SU-DHL-6 (cell line): ENCODE results near the gene CNTN5.

ENCODE experiments used
- H2AFZ ChIP-seq: fragments of 200-600 bp; sonication (generic); 2 replicates; pipeline ENCODE4 v1.6.1; 2014; ENCODE audit warnings: low read depth, mild to moderate bottlenecking, moderate library complexity, mixed read lengths, antibody characterized with exemption, low read length; ENCODE audit not compliant: severe bottlenecking
- H3F3A ChIP-seq: fragments of 200-600 bp; shearing (Covaris generic); 2 replicates; pipeline ENCODE4 v1.6.0; 2016; ENCODE audit warnings: antibody characterized with exemption, mild to moderate bottlenecking; ENCODE audit not compliant: insufficient read depth
- H3K27ac ChIP-seq: fragments of 200-600 bp; sonication (generic); 2 replicates; pipeline ENCODE4 v1.5.1; 2016; ENCODE audit warnings: low read depth, mild to moderate bottlenecking, low read length, moderate library complexity, mixed read lengths
- H3K27me3 ChIP-seq: fragments of 200-600 bp; sonication (generic), shearing (Covaris generic); 2 replicates; pipeline ENCODE4 v1.6.0; 2014; ENCODE audit warnings: mild to moderate bottlenecking, low read length
- H3K36me3 ChIP-seq: fragments of 200-600 bp; sonication (generic); 2 replicates; pipeline ENCODE4 v1.6.1; 2014; ENCODE audit warnings: mild to moderate bottlenecking, low read length, mixed read lengths
- H3K4me2 ChIP-seq: fragments of 300-600, 200-600 bp; shearing (Covaris generic), sonication (generic); 2 replicates; pipeline ENCODE4 v1.6.0; 2014; ENCODE audit warnings: low read length, low read depth, mild to moderate bottlenecking; ENCODE audit not compliant: poor library complexity, severe bottlenecking
- H3K4me3 ChIP-seq: fragments of 200-600 bp; sonication (generic); 2 replicates; pipeline ENCODE4 v1.5.1; 2014; ENCODE audit warnings: antibody characterized with exemption, low read length, mild to moderate bottlenecking, mixed read lengths; ENCODE audit not compliant: insufficient read depth, poor library complexity, severe bottlenecking
- H3K79me2 ChIP-seq: fragments of 200-600 bp; sonication (generic); 2 replicates; pipeline ENCODE4 v1.6.1; 2014; ENCODE audit warnings: mild to moderate bottlenecking, low read length, moderate library complexity; ENCODE audit not compliant: insufficient read depth
- H3K9ac ChIP-seq: fragments of 200-600 bp; sonication (generic); 2 replicates; pipeline ENCODE4 v1.7.0; 2014; ENCODE audit warnings: mild to moderate bottlenecking, low read length
- H3K9me2 ChIP-seq: fragments of 200-600 bp; sonication (generic); replicated peaks from 2 replicates; pipeline ENCODE4 v1.6.1; 2014; ENCODE audit warnings: low read length; ENCODE audit not compliant: insufficient read depth
- H3K9me3 ChIP-seq: fragments of 200-600 bp; sonication (generic); 2 replicates; pipeline ENCODE4 v1.6.1; 2014; ENCODE audit warnings: low read length, mixed read lengths; ENCODE audit not compliant: insufficient read depth
- H4K20me1 ChIP-seq: fragments of 200-600 bp; sonication (generic); 2 replicates; pipeline ENCODE4 v1.6.1; 2014; ENCODE audit warnings: low read depth, mild to moderate bottlenecking, antibody characterized with exemption, low read length, moderate library complexity, mixed read lengths
- CTCF ChIP-seq: fragments of 200-600 bp; sonication (generic); IDR thresholded peaks from one replicate; pipeline ENCODE4 v1.5.1; 2017; ENCODE audit warnings: antibody characterized with exemption, mild to moderate bottlenecking, low read length, moderate library complexity; ENCODE audit not compliant: insufficient read depth, poor library complexity, severe bottlenecking
- EZH2phosphoT487 ChIP-seq: fragments of 200-600 bp; sonication (generic), shearing (Covaris generic); conservative IDR thresholded peaks from 2 replicates; pipeline ENCODE4 v1.6.1; 2018; ENCODE audit warnings: mild to moderate bottlenecking, antibody characterized with exemption, low read length, moderate library complexity, mixed read lengths

The CNTN5 gene

GRCh38 chr11:99066618-99067317 lies 46.0 kb downstream of the CNTN5 start:
- Histone ChIP-seq H3K4me3 (no peak overlapping the region), H3K9me2 (no peaks in the 10 kb centered on the region), H3K27me3 (no peaks in the 10 kb centered on the region), H4K20me1 (no peaks in the 10 kb centered on the region), H3K36me3 (no peaks in the 10 kb centered on the region), H3K27ac (no peak overlapping the region), H3K4me2 (no peak overlapping the region), H2AFZ (no peak overlapping the region), H3K9me3 (no peaks in the 10 kb centered on the region), H3K9ac (no peak overlapping the region), H3K79me2 (no peaks in the 10 kb centered on the region), H3F3A (no peaks in the 10 kb centered on the region)
- TF ChIP-seq EZH2phosphoT487: no peak
- no peak for TF ChIP-seq CTCF

- TF ChIP-seq CTCF: no peak
- no peak for TF ChIP-seq EZH2phosphoT487
- H4K20me1 ChIP-seq: no peaks in the 10 kb centered on the region
- no peak overlapping the region for H3K4me2 ChIP-seq
- H3K79me2 ChIP-seq: no peaks in the 10 kb centered on the region
- H3F3A ChIP-seq: no peaks in the 10 kb centered on the region
- no peak overlapping the region for H3K4me3 ChIP-seq
- H3K27ac ChIP-seq: no peak overlapping the region
- no peaks in the 10 kb centered on the region for H3K9me3 ChIP-seq
- no peaks in the 10 kb centered on the region for H3K27me3 ChIP-seq
- H3K9me2 ChIP-seq: no peaks in the 10 kb centered on the region
- no peaks in the 10 kb centered on the region for H3K36me3 ChIP-seq
- no peak overlapping the region for H2AFZ ChIP-seq
- no peak overlapping the region for H3K9ac ChIP-seq
Observed at GRCh38 chr11:99068832-99069231, 48.1 kb downstream of the CNTN5 start.

- H3K79me2 ChIP-seq: no peaks in the 10 kb centered on the region
- H3F3A ChIP-seq: no peaks in the 10 kb centered on the region
- H3K9me2 ChIP-seq: no peaks in the 10 kb centered on the region
- H3K27ac ChIP-seq: no peak overlapping the region
- H3K9ac ChIP-seq: no peak overlapping the region
- no peak overlapping the region for H3K4me2 ChIP-seq
- no peak overlapping the region for H3K4me3 ChIP-seq
- H3K27me3 ChIP-seq: no peaks in the 10 kb centered on the region
- H4K20me1 ChIP-seq: no peaks in the 10 kb centered on the region
- H3K9me3 ChIP-seq: no peaks in the 10 kb centered on the region
- H2AFZ ChIP-seq: no peak overlapping the region
- no peaks in the 10 kb centered on the region for H3K36me3 ChIP-seq
- TF ChIP-seq CTCF: no peak
Observed at GRCh38 chr11:99069856-99070444, 49.2 kb downstream of the CNTN5 start.
